A172 (cell line): Measurements from ENCODE around the gene OR11L1. TPM values are rescaled to one million over a fixed set of nuclear protein-coding genes. Genes with fewer than 3 reads are reported as not detected.

Source experiments
- DNase-seq: peaks from one replicate; pipeline ENCODE4 v3.0.0-alpha.2; 2015; ENCODE audit warnings: low spot score
- total RNA-seq: library from RNA; depleted of rRNA; stranded (reverse); fragments of >200 nt; shearing (Covaris generic); gene quantifications from 2 replicates; pipeline ENCODE4 v1.2.3, GENCODE V29; 2014; rRNA removed

Gene OR11L1
- not detected in 2 replicates for total RNA-seq

GRCh38 chr1:247841796-247842195 is at the start of gene OR11L1:
OR11L1 (minus strand) TSS chr1:247841896; CDS start chr1:247841896, 0 bp downstream.
- no peak for DNase-seq

- DNase-seq: no peak
Observed at GRCh38 chr1:247884797-247885413, 43.2 kb upstream of the OR11L1 start.

GRCh38 chr1:247883346-247883745 is 41.6 kb upstream of the OR11L1 start:
- no peak for DNase-seq

GRCh38 chr1:247865416-247865815 is 23.7 kb upstream of the OR11L1 start:
- DNase-seq: no peak

- DNase-seq: no peak
Observed at GRCh38 chr1:247864644-247865043, 22.9 kb upstream of the OR11L1 start.

GRCh38 chr1:247862756-247863155 is 21.1 kb upstream of the OR11L1 start:
- DNase-seq: no peak

- DNase-seq: no peak
Observed at GRCh38 chr1:247857985-247858619, 16.4 kb upstream of the OR11L1 start.

GRCh38 chr1:247857069-247857984 is 15.6 kb upstream of the OR11L1 start, which contains the start of gene TRIM58:
TRIM58 (plus strand) TSS chr1:247857187; CDS start chr1:247857247, 60 bp downstream.
- DNase-seq: no peak

- no peak for DNase-seq
Observed at GRCh38 chr1:247855911-247856310, 14.2 kb upstream of the OR11L1 start.

GRCh38 chr1:247854899-247855545 is 13.3 kb upstream of the OR11L1 start:
- peak; percentile 9 for DNase-seq

- DNase-seq: no peak
Observed at GRCh38 chr1:247849616-247850015, 7.9 kb upstream of the OR11L1 start.

GRCh38 chr1:247848346-247848745 is 6.7 kb upstream of the OR11L1 start:
- DNase-seq: no peak

GRCh38 chr1:247845693-247846017 is 4.0 kb upstream of the OR11L1 start:
- no peak for DNase-seq

- DNase-seq: peak; percentile 6
Observed at GRCh38 chr1:247845011-247845692, 3.5 kb upstream of the OR11L1 start.

GRCh38 chr1:247843411-247843810 is 1.7 kb upstream of the OR11L1 start:
- DNase-seq: no peak

GRCh38 chr1:247840818-247841217 is 878 bp downstream of the OR11L1 start:
- no peak for DNase-seq

- no peak for DNase-seq
Observed at GRCh38 chr1:247833601-247834000, 8.1 kb downstream of the OR11L1 start.

- no peak for DNase-seq
Observed at GRCh38 chr1:247829656-247830055, 12.0 kb downstream of the OR11L1 start.

- no peak for DNase-seq
Observed at GRCh38 chr1:247825362-247825761, 16.3 kb downstream of the OR11L1 start.

- DNase-seq: no peak
Observed at GRCh38 chr1:247824023-247824422, 17.7 kb downstream of the OR11L1 start, which contains the start of gene OR14A16. OR14A16 (minus strand) TSS chr1:247824119; CDS start chr1:247815729, 8,390 bp downstream.

- DNase-seq: no peak
Observed at GRCh38 chr1:247822060-247822459, 19.6 kb downstream of the OR11L1 start.
